ENCODE results near the gene APOO.

Gene APOO

GRCh38 chrX:23817979-23818336, 89.8 kb downstream of the APOO start:
- DNase-seq (ENCODE audit: low read depth) = no peak

- DNase-seq (ENCODE audit: low read depth) = no peak
Observed at GRCh38 chrX:23816179-23816578, 91.6 kb downstream of the APOO start.

DNA sequence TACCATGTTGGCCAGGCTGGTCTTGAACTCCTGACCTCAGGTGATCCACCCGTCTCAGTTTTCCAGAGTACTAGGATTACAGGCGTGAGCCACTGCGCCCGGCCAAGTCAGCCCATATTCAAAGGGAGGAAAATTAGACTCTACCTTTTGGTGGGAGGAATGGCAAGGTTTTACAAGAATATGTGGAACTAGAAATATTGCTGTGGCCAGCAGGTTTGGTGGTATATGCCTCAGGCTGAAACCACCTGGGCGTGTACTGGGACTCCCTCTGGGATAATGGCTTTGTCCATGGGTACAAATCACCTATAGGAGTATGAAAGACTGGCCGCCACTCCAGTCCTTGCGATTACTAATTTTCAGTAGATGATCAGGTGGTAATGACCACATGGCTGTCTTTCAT, 92.4 kb downstream of the APOO start:
- no peak for DNase-seq (ENCODE audit: low read depth)

DNA sequence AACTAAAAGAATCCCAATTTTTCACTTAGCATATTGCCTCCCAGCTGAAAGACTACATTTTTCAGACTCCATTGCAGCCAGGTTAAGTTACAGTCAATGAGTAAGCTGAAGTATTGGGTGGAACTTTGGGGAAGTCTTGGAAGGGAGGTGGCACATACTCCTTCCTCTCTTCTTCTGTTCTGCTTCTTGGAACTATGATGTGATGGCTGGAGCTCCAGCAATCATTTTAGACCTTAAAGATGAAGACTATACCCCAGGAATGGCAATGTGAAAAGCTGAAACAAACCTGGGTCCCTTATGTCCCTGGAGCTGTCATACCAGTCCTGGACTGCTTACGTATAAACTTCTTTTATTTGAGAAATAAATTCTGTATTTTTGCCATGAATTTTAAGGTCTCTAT, 93.9 kb downstream of the APOO start:
- DNase-seq (ENCODE audit: low read depth) = no peak

- no peak for DNase-seq (ENCODE audit: low read depth)
Observed at GRCh38 chrX:23811656-23812055, 96.1 kb downstream of the APOO start.

- DNase-seq (ENCODE audit: low read depth) = no peak
Observed at GRCh38 chrX:23811108-23811651, 96.6 kb downstream of the APOO start.

- DNase-seq (ENCODE audit: low read depth) = no peak
Observed at GRCh38 chrX:23810279-23810678, 97.5 kb downstream of the APOO start.

DNA sequence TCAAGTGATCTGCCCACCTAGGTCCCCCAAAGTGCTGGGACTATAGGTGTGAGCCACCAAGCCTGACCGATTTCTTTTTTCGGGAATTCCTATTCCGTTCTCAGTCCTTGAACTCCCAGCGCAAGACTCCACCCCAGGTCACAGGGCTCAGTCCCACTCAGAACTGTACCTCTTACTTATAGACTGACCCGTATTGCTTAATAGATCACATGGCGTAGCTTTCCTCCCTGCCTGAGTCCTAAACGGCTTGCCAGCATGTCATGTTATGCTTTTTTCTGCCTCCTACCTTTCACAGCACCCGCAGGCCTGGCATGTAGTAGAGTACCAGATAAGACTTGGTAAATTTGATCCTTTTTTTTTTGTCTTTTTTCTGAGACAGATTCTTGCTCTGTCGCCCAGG, 102.3 kb downstream of the APOO start:
- DNase-seq (ENCODE audit: low read depth) = no peak

DNA sequence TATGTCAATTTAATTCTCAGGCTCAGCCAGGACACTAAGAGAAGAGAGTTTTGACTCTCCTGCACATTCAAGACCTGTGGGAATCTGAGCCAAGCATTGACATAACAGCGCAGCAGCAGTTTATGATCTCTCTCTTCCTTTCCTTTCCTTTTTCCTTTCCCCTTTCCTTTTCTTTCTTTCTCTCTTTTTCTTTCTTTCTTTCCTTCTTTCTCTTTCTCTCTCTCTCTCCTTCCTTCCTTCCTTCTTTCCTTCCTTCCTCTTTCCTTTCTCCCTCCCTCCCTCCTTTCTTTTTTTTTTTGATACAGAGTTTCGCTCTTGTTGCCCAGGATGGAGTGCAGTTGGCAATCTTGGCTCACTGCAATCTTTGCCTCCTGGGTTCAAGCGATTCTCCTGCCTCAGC, 103.2 kb downstream of the APOO start:
- DNase-seq (ENCODE audit: low read depth) = no peak

DNA sequence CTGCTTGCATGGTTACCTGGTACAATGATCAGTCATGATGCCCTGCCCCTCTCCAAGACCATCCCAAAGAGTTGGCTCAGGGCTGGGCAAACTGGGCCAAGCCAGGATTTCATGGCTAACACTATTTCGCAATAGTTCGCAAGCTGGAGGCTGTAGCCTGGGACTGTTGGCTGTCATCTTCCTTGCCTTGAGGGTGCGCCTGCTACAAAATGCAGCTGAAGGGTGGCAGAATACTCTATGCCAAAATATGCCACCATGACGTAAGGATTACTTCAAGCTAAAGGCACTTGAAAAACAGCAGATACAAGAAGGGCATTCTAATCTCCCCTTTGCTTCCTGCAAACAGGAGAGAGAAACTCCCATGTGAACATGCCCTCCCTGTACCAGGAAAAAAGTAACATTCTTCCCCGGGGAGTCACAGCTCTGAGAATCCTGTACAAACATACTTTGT, 103.8 kb downstream of the APOO start:
- no peak for DNase-seq (ENCODE audit: low read depth)

- no peak for DNase-seq (ENCODE audit: low read depth)
Observed at GRCh38 chrX:23802431-23802830, 105.3 kb downstream of the APOO start.

GRCh38 chrX:23799469-23800065, 108.2 kb downstream of the APOO start:
- no peak for DNase-seq (ENCODE audit: low read depth)

GRCh38 chrX:23797371-23798128, 110.2 kb downstream of the APOO start:
- DNase-seq (ENCODE audit: low read depth) = no peak

- no peak for DNase-seq (ENCODE audit: low read depth)
Observed at GRCh38 chrX:23795221-23795620, 112.5 kb downstream of the APOO start.

DNA sequence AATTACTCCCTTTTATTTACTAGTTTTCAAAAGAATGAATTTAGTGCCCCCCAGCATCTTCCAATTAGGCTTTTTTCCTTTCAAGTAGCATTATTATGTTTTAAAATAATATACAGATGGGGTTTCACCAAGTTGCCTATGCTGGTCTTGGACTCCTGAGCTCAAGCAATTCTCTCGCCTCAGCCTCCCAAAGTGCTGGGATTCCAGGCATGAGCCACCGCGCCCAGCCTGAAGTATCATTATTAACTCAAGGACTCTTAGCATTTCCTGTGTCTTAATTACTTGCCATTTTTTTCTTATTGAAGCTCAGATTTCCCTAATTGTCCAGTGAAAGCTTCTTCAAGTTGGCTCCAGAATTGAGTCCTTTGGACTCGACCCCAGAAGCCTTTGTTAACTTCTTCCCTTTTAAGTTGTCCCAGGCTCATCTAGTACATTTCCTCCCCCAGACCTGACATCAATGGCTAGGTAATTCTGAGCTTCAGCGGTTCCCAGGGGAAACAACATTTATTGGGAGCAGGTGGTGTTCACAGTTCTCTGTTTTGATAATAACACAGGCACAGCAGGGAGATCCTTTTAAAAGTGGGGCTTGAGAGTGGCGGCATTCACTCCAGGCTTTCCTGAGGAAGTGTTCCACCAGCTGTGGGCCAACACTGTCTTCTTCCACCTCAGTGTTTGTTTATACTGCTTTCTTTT, 114.7 kb downstream of the APOO start:
- DNase-seq (ENCODE audit: low read depth) = no peak

DNA sequence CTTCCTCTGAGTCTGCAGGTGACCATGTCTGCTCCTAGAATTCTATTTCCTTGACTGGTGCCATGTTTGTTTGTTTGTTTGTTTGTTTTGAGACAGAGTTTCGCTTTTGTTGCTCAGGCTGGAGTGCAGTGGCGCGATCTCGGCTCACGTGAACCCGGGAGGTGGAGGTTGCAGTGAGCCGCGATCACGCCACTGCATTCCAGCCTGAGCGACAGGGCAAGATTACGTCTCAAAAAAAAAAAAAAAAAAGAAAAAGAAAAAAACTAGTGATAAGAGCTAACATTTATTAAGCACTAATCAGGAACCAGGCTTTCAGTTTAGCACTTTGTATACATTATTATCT, 117.6 kb downstream of the APOO start:
- no peak for DNase-seq (ENCODE audit: low read depth)

DNA sequence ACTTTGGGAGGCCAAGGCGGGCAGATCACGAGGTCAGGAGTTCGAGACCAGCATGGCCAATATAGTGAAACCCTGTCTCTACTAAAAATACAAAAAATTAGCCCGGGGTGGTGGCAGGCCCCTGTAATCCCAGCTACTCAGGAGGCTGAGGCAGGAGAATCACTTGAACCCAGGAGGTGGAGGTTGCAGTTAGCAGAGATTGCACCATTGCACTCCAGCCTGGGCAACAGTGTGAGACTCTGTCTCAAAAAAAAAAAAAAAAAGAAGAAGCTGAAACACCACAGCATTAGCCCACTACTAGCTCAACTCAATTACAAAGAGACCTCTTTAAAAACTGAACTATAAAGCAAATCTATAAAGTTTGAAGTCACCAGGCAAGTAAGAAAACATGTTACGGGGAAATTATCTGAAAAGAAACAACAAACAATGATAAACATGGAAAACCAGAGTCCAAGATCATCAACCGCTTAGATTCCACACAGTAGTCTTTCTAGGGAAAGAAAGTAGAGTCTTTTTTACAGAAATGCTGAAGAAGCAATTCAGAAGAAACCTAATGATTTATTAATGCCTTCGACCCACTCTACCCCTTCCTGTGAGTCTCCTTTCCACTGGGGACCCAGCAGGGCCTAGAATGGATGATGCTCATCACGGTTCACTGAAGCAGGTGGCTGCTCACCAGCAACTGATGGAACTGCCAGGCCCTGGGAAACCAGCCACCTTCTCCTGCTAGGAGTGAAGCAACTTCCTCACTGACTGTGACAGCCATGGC, 118.2 kb downstream of the APOO start:
- no peak for DNase-seq (ENCODE audit: low read depth)

DNA sequence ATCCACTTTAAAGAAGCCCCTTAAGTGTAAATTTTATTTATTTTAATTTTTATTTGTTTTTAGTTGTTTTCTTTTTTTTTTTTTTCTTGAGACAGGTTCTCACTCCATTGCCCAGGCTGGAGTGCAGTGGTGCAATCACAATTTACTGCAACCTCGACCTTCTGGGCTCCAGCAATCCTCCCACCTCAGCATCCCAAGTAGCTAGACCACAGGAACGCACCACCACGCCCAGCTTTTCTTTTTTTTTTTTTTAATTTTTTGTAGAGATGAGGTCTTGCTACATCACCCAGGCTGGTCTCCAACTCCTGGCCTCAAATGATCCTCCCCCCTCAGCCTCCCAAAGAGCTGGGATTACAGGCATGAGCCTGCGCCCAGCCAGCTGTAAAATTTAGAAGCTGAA, 118.8 kb downstream of the APOO start:
- no peak for DNase-seq (ENCODE audit: low read depth)

DNA sequence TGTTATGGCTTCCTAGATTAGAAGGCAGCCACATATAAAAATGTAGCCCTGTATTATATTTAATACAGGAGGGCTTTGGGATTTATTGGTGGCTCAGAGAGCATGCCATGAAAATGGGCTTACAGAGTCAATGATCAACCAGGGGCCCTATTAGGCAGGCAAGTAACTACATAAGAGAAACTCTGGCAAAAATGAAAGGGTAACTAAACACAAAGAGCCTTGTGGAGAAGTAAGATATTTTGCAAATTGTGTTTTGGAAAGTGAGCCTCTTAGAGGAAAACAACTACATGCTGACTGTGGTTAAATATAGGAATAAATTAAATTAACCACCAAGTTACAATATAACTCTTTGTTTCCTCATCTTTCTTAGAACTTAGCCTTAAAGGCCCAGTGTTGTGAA, 119.2 kb downstream of the APOO start:
- no peak for DNase-seq (ENCODE audit: low read depth)

GRCh38 chrX:23787745-23788118, 120.0 kb downstream of the APOO start:
- DNase-seq (ENCODE audit: low read depth) = no peak

DNA sequence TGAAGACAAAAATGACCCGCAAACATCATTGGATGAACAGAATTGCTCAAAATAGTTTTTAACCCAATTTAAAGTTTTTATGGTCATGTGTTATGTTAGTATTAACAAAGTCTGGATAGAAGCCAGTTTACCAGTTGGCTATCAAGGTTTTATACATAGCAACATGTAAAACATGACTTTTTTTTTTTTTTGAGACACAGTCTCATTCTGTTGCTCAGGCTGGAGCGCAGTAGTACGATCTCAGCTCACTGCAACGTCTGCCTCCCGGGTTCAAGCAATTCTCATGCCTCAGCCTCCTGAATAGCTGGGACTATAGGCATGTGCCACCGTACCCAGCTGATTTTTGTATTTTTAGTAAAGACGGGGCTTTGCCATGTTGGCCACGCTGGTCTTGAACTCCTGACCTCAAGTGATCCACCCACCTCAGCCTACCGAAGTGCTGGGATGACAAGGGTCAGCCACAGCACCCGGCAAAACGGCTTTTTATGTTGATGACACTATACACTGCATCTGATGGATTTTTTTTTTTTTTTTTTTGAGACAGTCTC, 121.4 kb downstream of the APOO start:
- no peak for DNase-seq (ENCODE audit: low read depth)

DNA sequence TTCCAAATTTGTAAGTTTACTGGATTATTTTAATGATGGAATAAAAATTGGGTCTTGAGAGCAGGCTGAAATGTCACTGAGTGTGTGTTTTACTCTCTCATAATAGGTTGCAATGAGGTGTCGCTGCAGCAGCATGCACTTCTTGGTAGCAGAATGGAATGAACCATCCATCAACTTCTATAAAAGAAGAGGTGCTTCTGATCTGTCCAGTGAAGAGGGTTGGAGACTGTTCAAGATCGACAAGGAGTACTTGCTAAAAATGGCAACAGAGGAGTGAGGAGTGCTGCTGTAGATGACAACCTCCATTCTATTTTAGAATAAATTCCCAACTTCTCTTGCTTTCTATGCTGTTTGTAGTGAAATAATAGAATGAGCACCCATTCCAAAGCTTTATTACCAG, 122.2 kb downstream of the APOO start:
- DNase-seq (ENCODE audit: low read depth) = no peak

All from fibroblast of the conjunctiva (primary cell).